Sciatic nerve (tissue), 2 donors: Measurements from ENCODE around the gene RXFP4. TPM values are rescaled to one million over a fixed set of nuclear protein-coding genes. Genes with fewer than 3 reads are reported as not detected.

Source experiments
- ATAC-seq: fragments of 200-7000 bp; cut with Tn5 transposase; one replicate; pipeline ENCODE4 v1.9.1; 2020; ENCODE audit warnings: mild to moderate bottlenecking, moderate library complexity
- DNase-seq: peaks from one replicate; pipeline ENCODE4 v3.0.0-alpha.2; 2020; ENCODE audit warnings: low spot score
- intact Hi-C: fragments of 100-400 bp; cut with DNase I; formaldehyde crosslinking; loops from one replicate; pipeline ENCODE4 v1.14.2; 2022
- microRNA-seq: library from miRNA; unstranded; fragments of <30 nt; microRNA quantifications from one replicate; pipeline ENCODE4 v1.2.0, GENCODE V29; 2020
- total RNA-seq: library from RNA; stranded (reverse); fragmentation: NEBNext Ultra II Directional; extraction: Animal tissue kit (Norgen Biotek cat#: 25700); gene quantifications from one replicate; pipeline ENCODE4 v1.2.1, GENCODE V29; 2021
- donor health status: DM: no; HTN: no; CAD: no.
- donor health status: DM: no; HTN: no; CAD: no.

The RXFP4 gene
- total RNA-seq, 1 donor from 2014 or later, result not detected

- intact Hi-C loops, result loop anchor here (10.0 kb wide), 1 partner anchor 45 kb away; the partner anchor contains the start of gene RXFP4
- peak; percentile 43 for ATAC-seq
- DNase-seq, result no peak
Observed at GRCh38 chr1:155990005-155990739, 48.7 kb downstream of the RXFP4 start.

Small RNA genes within 50 kb of the gene (microRNA-seq; reads per million reads assigned to microRNA genes)
- not detected for gene MIR6738

Other genes with a start within 250 kb of the RXFP4 start
- 79.6 TPM for gene GON4L, start 84.4 kb upstream of the RXFP4 start, total RNA-seq
- 45.0 TPM for gene SYT11, start 82.1 kb upstream of the RXFP4 start, total RNA-seq
- 38.8 TPM for gene RIT1, start 30.3 kb upstream of the RXFP4 start, total RNA-seq
- gene KHDC4, start 7.2 kb upstream of the RXFP4 start, total RNA-seq, result 65.4 TPM
- 196 TPM for gene ARHGEF2, start 36.9 kb downstream of the RXFP4 start, total RNA-seq
- 126 TPM for gene SSR2, start 79.3 kb downstream of the RXFP4 start, total RNA-seq
- gene UBQLN4, start 112.2 kb downstream of the RXFP4 start, total RNA-seq, result 37.6 TPM
- gene LAMTOR2, start 113.1 kb downstream of the RXFP4 start, total RNA-seq, result 35.8 TPM
- not detected for gene RAB25, start 119.5 kb downstream of the RXFP4 start, total RNA-seq
- gene MEX3A, start 140.8 kb downstream of the RXFP4 start, total RNA-seq, result 1.2 TPM
- 322 TPM for gene LMNA, start 173.1 kb downstream of the RXFP4 start, total RNA-seq
- gene SEMA4A, start 211.9 kb downstream of the RXFP4 start, total RNA-seq, result 8.4 TPM